Cortex of kidney (tissue), 1 donor: ENCODE data around the gene INSL4.

Source experiments
- DNase-seq: peaks from one replicate; lab custom pipeline; 2025; lab: John Stamatoyannopoulos, UW

The INSL4 gene

DNA sequence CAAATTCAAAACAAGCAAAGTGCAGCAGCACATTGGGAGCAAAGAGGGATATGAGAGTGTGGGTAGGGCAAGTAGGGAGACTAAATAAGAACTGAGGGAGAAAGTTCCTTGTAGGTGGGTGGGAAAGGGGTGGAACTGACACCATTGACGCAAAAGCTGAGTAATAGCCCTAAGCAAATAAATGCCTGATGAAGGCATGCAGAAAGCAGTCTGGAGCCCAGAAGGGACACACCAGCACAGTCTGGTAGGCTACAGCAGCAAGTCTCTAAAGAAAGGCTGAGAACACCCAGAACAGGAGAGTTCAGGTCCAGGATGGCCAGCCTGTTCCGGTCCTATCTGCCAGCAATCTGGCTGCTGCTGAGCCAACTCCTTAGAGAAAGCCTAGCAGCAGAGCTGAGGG lies at the start of gene INSL4:
Gene INSL4, plus strand, starts transcription at position 208 of the 400 bp plus-strand sequence. Its CDS starts 105 bp downstream, at position 313.
- no peak for DNase-seq

DNA sequence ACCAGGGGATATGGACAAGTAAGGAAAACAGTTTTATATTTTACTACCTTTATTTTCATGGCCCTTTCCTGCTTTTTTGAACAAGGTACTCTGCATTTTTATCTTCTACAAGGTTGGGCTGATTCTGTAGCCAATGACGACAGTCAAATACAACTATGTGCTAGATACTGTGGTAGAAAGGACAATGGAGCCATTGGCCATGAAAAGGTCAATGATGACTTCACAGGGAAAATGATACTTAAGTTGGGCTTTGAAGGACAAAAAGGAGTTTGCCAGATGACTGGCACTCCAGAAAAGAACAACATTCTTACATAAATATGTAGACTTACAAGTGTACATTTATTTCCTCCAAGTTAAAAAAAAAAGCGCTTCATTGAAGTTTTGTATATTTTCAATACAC lies 46.4 kb upstream of the INSL4 start:
- DNase-seq = no peak

DNA sequence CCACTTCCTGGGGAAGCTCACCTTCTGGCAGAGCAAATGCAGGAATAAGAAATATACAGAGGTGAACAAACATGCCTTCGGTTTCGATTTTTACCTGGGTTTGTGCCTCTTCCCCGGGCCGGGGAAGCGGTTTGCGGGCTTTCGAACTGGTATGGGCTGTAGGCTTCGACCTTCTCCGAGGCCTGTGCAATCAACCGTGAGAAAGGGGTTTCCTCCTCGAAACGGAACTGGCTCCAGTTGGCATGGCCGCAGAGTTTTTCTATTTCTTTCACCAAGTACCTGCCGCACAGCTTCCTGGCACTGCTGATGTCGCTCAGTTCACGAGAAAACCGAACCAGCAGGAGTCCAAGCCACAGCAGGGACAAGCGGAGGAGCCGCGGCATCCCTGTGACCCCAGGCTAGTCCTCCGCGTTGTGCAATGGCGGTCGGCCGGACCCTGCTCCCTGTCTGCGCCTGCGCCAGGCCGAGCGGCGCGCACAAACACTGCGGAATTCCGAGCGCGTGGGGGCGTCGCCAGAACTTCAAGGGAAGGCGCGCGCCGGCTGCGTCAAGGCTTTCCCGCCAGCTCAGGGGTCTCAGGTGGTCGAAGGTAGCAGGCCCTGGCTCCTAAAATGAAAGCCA lies 45.9 kb upstream of the INSL4 start, which contains the start of gene INSL6:
Gene INSL6, minus strand, starts transcription at position 420 of the 621 bp plus-strand sequence. Its CDS starts 37 bp downstream, at position 383.
- DNase-seq = no peak

DNA sequence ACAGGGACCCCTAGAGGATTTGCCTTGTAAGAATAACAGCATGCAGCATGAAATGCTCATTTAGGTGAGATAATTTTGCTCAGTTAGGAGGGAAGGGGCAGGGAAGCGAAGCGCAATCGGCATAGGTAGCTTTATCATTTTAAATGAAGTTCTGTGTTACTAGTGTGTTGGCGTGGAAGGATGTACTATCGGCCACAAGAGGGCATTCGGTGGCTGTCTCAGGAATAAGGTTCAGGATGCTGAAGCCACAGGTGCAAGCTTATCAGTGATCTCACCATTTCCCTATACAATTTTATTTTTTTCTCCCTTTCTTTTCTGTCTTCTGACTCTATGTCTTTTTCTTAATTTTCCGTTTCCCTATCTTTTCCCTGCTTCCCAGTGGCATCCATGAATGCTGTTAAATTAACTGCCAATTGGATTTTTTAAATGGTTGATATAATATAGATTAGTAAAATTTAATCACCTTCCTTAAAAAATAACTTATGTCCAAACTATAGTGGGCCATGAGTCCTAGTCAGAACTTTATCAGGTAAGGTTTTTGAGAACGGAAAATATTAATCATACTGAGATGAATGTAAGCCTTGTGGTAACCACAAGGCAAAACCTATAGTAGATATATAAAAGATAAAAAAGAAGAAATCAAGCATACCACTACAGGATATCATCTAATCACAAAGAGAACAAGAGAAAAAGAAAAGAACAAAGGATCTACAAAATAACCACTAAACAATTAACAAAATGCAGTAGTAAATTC lies 44.6 kb upstream of the INSL4 start:
- DNase-seq = no peak

GRCh38 chr9:5188060-5188984 lies 42.9 kb upstream of the INSL4 start:
- no peak for DNase-seq

DNA sequence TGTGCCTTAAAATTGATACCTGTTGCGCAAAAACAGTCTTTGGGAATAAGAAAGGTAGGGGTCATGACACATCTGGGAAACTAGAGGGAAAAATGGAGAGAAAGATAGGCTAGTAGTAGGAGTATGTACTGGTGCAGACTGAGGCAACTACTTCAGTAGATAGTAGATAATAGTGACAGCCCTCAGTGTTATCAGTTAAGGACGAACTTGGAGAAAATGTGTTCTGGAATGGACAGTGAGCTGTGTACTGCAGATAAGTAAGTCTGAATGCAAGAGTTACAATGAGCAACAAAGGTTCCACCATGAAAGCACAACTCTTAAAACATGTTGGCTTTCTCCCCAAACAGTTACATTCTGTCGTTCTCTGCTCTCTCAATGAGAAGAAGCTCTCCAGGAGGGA lies 39.2 kb upstream of the INSL4 start:
- no peak for DNase-seq

- DNase-seq = no peak
Observed at GRCh38 chr9:5193345-5193744, 37.9 kb upstream of the INSL4 start.

DNA sequence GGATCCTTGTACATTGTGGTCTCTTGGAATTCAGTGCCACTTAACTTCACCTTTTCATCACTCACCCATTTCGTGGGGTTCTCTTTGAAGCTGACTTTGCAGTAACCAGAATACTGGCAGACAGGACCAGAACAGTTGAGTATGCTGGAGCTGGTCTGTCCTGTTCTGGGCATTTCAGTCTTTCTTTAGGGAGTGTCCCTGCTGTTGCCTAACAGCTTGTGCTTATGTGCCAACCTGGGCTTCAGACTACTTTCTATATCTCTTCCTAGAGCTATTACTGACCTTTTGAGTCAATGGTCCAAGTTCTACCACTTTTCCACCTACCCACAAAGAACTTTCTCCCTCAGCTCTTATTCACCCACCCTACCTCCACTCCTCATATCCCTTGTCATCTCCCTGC lies 35.8 kb upstream of the INSL4 start:
- no peak for DNase-seq

GRCh38 chr9:5205071-5205470 lies 26.1 kb upstream of the INSL4 start:
- no peak for DNase-seq

DNA sequence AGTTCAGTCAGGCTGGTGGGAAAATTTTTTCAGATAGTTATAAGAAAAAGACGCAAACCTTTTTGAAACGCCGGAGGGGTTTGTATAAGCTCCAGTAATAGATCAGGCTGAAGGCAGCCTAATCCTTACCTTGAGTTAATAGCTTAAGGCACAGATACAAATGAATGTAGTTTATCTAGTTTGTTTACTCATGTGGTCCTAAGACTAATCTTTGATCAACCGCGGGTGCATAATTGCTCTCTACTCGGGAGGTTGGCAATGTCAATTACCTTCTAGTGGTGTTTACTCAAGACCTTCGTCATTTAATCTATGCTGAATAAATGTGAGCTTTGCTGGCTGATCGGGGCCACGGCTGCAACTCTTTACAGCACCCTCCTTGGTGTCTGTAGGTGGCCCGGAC lies 665 bp upstream of the INSL4 start:
- no peak for DNase-seq

DNA sequence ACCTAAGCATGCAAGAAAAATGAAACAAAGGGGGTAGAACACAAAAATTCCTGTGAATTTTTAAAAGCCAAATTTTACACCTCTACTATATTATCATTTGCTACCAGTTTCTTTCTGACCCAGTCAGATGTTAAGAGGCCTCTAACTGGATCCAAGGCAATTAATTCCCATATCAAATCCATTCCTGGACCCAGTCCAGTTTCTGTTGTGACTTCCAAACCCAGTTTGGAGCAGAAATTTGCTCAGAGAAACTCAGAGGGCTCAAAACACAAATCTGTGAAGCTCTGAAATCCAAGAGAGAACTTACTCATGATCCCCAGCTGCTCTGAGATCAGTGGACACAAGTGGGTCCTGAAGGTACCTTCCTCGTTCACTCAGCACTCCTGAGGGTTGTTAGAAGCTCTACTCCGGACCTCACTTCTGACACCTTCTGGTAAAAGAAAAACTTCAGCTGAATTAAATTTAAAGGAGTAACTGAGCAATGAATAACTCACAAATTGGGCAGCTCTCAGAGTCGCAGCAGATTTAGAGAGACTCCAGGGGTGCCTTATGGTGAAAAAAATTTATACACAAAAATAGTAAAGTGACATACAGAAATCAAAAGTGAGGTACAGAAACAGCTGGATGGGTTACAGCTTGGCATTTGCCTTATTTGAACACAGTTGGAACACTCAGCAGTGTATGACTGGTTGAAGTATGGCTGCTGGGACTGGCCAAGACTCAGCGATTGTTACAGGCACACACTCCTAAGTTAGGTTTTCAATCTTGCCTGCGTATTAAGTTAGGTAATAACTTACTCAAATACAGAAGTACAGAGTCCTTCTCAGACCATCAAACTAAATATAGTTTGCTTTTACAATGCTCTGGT lies 32.4 kb downstream of the INSL4 start:
- no peak for DNase-seq

DNA sequence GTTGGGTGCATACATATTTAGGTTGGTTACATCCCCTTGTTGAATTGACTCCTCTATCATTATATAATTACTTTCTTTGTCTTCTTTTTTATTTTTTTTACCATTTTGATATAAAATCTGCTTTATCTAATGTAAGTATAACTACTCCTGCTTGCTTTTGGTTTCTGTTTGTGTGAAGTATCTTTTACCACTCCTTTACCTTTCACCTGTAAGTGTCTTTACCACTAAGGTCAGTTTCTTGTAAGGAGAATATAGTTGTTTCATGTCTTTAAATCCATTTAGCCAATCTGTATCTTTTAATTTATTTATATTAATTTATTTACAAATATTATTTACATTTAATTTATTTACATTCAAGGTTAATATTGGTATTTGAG lies 33.0 kb downstream of the INSL4 start:
- DNase-seq = no peak

- no peak for DNase-seq
Observed at GRCh38 chr9:5265939-5266338, 34.7 kb downstream of the INSL4 start.

DNA sequence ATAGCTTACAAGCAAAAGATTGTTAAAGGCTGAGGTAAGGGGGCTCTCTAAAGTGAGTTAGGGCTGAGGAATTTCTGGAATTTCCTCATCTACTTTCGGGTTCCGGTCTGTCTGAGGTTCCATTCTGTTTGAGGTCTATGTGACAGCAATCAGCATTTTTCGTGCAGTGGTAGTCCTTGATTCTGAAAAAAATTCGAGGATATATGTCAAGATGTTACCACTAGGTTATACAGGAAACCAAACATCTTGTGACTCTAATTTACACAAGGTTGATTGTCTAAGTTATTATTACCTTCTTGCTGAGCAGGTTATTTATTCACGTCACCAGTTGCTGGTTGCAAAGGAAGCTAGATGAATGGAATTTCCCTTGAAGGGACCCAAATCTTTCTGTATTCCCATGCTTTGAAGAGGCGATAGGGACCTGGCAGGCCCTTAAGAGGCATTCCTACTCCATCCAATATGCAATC lies 38.1 kb downstream of the INSL4 start:
- DNase-seq = no peak

DNA sequence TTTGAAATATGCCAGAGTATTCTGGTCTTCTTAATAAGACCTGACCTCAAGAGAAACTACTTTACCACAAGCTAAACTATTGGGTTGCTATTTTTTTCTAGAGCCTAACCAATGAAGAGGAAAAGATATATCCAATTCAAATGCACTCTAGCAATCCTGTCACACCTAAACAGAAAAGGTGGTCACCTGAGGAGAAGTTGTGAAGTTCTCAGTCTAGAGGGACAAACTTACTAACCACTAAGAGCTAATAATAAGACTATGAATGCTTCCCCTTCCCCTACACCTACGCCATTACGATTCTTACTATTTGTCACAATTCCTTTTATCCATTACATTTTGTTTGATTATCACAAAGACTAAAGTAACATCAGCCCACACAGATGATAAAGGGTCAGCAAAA lies 43.6 kb downstream of the INSL4 start:
- no peak for DNase-seq

- DNase-seq = no peak
Observed at GRCh38 chr9:5278486-5278885, 47.3 kb downstream of the INSL4 start.
